Renal cortex interstitium (tissue), 11 donors: ENCODE data around the gene RFXANK. TPM values are rescaled to one million over a fixed set of nuclear protein-coding genes. Genes with fewer than 3 reads are reported as not detected.
A peak's percentile ranks its signal among the peaks of the same experiment; 100 is the strongest.
"Not testable (repeated sequence)": the region's sequence is repeated elsewhere in the genome, so short reads cannot be mapped to it uniquely, and the experiment has no call there.

ENCODE experiments used
- DNase-seq, 11 donors: peaks; one replicate each; pipeline ENCODE4 v3.0.0-alpha.2; 2013; ENCODE audit warnings: low read depth in 9 of 11, low spot score in 4 of 11; ENCODE audit errors: extremely low read depth in 1 of 11
- polyA plus RNA-seq, 3 donors: library from polyadenylated mRNA; unstranded; fragments of 120-200 nt; gene quantifications; one replicate each; pipeline ENCODE4 v1.2.1, GENCODE V29; 2013; ENCODE audit not compliant: insufficient read length in 3 of 3

The RFXANK gene
- polyA plus RNA-seq, 3 donors: 59.5 to 85.3 (median 74.6) TPM

GRCh38 chr19:19217099-19217498 is 25.0 kb downstream of the RFXANK start:
- DNase-seq: no peak

- no peak for DNase-seq
Measured at GRCh38 chr19:19218911-19219310, 26.9 kb downstream of the RFXANK start.

- not testable (repeated sequence) for DNase-seq
Measured at GRCh38 chr19:19221000-19221399, 28.9 kb downstream of the RFXANK start.

DNA sequence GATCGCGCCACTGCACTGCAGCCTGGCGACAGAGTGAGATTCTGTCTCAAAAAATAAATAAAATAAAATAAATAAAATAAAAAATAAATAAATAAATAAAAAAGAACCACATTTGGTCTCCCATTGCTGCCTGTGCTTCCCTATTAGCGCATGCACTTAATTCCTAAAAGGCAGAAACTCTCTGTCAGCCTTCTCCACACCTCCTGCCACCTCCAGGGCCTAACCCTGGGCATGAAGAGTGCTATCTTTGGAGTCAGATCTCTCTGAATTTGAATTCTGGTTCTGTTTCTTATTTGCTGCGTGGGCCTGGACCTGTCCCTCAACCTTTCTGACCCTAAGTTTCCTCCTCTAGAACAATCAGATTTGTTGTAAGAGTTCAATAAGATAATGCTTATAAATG is 31.0 kb downstream of the RFXANK start:
- DNase-seq: no peak

- DNase-seq: no peak
Measured at GRCh38 chr19:19223636-19224035, 31.6 kb downstream of the RFXANK start.

DNA sequence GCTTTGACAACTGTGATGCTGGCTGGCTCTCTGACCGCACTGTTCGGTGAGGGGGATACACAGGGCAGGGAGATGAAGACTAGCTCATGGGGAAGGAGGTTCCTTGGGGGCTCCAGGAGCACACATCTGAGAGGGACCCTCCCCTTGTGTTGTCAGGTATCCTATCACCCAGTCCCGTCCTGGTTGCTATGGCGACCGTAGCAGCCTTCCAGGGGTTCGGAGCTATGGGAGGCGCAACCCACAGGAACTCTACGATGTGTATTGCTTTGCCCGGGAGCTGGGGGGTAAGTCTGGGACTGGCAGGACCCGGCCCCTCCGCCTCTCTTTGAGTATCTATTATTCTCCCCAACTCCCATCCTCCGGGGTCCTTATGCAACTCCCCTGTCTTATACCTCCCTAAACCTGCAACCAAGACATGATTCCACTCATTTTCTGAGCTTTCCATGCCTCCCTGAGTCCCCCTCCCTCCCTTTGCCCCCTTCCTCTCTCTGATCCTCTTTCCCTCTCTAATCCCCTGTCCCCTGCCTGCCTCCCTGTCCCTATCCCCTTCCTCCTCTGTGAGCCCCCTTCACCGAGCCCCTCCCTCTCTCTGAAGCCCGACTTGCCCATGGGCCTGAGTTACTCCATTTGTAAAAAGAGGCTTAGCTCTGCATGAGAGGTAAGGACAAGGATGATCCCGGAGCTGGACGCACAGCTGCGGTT is 32.2 kb downstream of the RFXANK start:
- DNase-seq: no peak

DNA sequence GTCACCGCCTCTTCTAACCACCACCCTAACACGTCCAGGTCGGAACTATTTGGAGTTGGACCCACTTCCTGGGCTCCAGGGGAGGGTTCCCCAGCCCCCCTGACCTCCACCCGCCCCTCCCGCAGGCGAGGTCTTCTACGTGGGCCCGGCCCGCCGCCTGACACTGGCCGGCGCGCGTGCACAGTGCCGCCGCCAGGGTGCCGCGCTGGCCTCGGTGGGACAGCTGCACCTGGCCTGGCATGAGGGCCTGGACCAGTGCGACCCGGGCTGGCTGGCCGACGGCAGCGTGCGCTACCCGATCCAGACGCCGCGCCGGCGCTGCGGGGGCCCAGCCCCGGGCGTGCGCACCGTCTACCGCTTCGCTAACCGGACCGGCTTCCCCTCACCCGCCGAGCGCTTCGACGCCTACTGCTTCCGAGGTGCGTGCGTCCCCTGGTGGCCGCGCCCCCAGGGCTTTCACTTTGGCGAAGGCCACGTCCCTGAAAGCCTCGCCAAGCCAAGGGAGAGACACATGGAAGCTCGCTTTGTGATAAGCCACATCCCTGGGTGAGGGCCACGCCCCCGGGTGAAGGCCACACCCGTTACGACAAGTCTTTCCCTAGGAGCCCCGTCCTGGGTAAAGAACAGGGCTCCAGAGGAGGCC is 32.9 kb downstream of the RFXANK start:
- DNase-seq: peak in 9 of 11 donors; percentile 13 to 42 (median 27)

- DNase-seq: no peak
Measured at GRCh38 chr19:19226204-19226603, 34.1 kb downstream of the RFXANK start.

DNA sequence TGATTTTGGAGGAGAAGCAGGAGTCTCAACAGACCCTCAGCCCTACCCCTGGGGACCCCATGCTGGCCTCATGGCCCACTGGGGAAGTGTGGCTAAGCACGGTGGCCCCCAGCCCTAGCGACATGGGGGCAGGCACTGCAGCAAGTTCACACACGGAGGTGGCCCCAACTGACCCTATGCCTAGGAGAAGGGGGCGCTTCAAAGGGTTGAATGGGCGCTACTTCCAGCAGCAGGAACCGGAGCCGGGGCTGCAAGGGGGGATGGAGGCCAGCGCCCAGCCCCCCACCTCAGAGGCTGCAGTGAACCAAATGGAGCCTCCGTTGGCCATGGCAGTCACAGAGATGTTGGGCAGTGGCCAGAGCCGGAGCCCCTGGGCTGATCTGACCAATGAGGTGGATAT is 34.6 kb downstream of the RFXANK start:
- DNase-seq: no peak

- no peak for DNase-seq
Measured at GRCh38 chr19:19227217-19227616, 35.2 kb downstream of the RFXANK start.

DNA sequence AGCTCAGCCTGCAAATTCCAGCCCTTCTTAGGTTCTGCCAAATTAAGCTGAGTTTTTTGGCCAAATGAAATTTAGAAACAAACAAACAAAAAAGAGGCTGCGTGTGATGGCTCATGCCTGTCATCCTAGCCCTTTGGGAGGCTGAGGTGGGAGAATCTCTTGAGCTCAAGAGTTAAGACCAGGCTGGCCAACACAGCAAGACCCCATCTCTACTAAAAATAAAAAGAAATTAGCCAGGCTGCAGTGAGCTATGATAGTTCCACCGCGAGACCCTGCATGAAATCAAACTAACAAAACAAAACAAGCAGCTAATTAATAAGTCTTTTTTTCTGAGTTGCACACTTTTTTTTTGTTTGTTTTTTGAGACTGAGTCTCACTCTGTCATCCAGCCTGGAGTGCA is 37.6 kb downstream of the RFXANK start:
- DNase-seq: no peak

GRCh38 chr19:19230999-19231398 is 38.9 kb downstream of the RFXANK start:
- no peak for DNase-seq

- DNase-seq: no peak
Measured at GRCh38 chr19:19232261-19232721, 40.2 kb downstream of the RFXANK start.

- DNase-seq: no peak
Measured at GRCh38 chr19:19234220-19234816, 42.3 kb downstream of the RFXANK start.

GRCh38 chr19:19236173-19236572 is 44.1 kb downstream of the RFXANK start:
- DNase-seq: no peak

DNA sequence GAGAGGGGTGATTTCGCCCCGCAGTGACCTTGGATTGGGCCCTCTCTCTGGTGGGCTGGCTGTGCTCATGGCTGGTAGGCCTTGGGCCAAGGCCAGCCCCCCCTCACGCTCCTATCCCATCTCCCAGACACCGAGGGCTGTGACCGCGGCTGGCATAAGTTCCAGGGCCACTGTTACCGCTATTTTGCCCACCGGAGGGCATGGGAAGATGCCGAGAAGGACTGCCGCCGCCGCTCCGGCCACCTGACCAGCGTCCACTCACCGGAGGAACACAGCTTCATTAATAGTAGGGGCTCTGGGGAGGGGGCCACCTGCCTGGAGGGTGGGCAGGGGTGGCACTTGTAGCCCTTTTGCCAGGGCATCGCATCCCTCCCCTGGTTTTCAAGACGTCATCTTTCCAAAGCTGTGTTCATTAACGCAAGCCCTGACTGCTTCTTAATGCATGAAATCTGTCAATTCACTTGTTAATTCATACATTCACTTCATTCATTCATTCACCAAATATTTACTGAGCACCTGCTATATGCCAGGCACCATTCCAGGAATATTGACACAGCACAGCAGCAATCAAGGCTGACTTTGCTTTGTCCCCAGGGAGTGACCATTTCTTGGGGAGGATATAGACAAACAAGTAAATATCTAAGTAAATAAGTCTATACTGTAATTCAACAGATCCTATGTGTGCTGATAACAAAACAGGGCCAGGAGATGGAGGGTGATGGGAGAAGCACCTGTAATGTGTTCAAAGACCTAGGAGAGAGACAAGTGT is 46.3 kb downstream of the RFXANK start:
- DNase-seq: no peak

DNA sequence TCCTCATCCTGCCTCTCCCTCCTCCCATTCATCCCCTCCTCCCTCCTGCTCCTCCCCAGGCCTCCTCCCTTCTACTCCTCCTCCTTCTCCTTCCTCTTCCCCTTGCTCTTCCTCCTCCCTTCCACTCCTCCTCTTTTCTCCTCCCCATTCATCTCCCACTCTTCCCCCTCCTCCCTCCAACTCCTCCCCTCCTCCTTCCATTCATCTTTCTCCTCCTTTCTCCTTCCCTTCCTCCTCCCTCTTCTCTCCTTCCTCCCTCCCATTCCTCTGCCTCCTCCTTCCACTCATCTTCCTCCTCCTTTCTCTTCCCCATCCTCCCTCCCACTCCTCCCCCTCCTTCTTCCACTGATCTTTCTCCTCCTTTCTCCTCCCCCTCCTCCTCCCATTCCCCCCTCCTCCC is 47.6 kb downstream of the RFXANK start:
- DNase-seq: no peak

- DNase-seq: no peak
Measured at GRCh38 chr19:19240476-19240875, 48.4 kb downstream of the RFXANK start.

DNA sequence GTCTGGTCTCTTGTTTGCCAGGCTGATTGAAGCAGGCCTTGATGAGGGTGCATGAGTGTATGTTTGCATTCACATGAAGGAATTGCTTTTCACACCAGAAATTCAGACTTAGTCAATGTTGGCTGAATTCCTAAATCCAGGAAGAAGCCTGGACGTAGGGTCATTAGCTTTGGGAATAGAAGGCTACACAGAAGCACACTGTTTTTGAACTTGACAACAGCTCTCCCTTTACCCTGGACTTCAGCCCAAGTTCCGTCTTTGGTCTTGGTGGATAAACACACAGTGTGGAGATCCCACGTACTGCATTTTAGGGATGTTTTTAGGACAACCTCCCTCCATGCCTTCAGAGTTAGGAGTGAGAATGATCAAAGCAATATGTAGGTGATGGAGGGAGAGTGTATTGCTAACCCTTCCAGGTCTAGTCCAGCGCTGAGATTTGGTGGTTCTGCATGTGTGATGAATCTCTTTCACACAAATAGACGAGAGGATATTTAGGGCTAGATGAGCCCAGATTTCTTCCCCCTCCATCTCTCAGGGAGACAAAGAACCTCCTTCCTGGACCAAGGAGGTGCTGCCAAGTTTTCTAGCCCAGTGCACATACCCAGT is 58.2 kb downstream of the RFXANK start:
- DNase-seq: no peak
